Stimulated activated CD4-positive, alpha-beta T cell treated with anti-CD3 and anti-CD28 coated beads, Interleukin-2, amount 100 ng/mL, for 24 hours (primary cell): ENCODE measurements around the gene TMEM242.
"Not testable (repeated sequence)": the region's sequence is repeated elsewhere in the genome, so short reads cannot be mapped to it uniquely, and the experiment has no call there.

Experiments
- DNase-seq, 2 donors: peaks; one replicate each; pipeline ENCODE4 v3.0.0-alpha.2; 2020

Gene TMEM242

DNA sequence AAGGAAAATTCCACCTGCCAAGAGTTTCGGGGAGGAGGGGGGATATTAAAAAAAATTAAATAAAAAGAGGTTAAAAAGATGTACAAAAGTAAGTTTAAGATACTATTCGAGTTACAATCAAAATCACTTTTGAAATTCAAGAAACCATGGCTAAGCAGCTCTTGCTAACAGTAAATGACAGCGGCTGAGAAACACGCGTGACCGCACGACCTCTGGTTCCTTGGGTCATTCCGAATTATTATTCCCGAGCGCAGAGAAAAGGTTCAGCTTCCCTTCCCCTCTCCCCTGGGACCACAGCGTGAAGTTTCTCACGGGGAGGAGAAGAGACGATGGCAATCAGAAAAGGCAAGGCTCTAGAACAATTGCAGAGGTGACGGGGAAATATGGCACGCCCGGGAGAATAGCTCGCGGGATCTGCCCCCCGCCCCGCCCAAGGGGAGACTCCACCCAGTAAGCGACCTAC is 496 bp downstream of the TMEM242 start:
- peak in 1 of 2 donors; percentile 87 for DNase-seq

DNA sequence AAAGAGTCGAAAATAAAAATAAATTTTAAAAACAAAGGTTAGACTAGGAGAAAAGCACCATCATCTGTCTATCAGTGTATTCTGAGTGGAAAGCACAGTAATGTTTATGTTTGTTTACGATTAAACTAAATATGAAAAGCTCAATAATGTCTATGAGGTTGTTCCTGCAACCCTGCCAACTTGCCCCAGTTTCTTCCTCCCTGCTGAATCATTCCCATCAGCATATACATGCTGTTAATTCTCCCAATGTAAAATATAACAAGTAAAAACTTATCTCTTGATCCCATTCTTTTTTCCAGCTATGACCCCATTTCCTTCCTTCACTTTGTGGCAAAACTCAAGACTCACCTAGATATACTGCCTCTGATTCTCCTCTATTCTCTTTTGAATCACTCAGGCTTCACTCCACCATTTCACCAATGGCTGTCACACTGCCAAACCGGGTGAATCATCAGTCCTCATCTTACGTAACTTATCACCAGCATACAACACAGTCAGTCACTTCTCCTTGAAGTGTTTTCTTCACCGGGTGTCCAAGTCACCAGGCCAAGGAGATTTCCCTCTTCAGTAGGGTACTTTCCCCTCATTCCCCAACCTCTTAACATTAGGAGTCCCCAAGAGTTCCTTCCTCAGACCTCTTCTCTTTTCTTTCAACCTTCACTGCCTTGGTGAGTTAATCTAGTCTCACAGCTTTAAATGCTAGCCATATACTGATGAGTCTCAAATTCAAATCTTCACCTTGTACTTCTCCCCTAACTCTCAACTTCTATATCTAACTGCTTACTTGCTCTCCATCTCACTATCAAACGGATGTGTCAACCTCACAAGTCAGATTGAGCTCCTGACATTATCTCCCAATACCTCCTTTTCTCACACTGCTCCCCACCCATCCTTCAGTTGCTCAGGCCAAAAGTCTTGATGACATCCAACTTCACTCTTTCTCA is 6.2 kb downstream of the TMEM242 start:
- DNase-seq: peak; percentile 20 to 31

DNA sequence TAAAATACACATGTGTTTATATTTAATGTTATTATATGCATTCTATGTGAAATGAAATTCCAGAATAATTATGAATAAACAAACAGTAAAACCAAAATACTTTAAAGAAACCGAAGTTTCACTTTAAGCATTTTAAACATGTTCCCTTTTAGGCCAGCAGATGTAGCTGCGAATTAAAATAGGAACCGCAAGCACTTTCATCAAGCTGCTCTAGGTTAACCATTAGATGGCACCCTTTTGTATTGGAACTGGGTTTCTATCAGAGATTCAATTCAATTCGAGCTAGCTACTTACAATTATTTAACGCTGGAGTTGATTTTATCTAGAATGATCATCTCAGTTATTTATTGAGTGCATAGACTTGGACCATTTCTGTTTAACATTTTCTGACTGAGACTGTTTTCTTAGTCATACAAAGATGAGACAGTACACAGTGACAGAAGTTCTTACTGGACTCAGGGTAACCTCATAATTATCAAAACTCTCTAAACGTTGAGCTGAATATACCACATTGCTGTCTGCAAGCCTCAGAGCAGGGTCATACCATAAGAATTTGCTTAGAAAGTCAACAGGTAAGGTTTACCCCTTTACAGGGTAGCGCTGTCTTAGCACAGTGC is 8.5 kb downstream of the TMEM242 start:
- DNase-seq: no peak

DNA sequence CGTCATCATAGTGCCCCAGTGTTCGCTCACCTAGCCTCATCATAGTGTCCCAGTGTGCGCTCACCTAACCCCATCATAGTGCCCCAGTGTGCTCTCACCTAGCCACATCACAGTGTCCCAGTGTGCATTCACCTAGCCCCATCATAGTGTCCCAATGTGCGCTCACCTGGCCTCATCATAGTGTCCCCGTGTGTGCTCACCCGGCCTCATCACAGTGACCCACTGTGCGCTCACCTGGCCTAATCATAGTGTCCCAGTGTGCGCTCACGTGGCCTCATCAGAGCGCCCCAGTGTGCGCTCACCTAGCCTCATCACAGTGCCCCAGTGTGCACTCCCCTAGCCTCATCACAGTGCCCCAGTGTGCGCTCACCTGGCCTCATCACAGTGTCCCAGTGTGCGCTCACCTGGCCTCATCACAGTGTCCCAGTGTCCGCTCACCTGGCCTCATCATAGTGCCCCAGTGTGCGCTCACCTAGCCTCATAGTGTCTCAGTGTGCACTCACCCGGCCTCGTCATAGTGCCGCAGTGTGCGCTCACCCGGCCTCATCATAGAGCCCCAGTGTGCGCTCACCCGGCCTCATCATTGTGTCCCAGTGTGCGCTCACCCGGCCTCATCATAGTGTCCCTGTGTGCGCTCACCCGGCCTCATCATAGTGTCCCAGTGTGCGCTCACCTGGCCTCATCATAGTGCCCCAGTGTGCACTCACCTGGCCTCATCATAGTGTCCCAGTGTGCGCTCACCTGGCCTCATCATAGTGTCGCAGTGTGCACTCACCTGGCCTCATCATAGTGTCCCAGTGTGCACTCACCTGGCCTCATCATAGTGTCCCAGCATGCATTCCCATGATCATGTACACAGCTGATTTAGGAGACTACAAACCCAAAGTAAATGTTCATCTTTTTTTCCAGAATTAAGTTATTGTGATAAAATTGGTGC is 9.5 kb downstream of the TMEM242 start:
- no peak for DNase-seq

DNA sequence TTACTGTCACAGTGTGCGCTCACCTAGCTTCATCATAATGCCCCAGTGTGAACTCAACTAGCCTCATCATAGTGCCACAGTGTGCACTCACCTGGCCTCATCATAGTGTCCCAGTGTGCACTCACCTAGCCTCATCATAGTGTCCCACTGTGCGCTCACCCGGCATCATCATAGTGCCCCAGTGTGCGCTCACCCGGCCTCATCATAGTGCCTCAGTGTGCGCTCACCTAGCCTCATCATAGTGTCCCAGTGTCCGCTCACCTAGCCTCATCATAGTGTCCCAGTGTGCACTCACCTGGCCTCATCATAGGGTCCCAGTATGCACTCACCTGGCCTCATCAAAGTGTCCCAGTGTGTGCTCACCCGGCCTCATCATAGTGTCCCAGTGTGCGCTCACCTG is 10.6 kb downstream of the TMEM242 start:
- DNase-seq: no peak

DNA sequence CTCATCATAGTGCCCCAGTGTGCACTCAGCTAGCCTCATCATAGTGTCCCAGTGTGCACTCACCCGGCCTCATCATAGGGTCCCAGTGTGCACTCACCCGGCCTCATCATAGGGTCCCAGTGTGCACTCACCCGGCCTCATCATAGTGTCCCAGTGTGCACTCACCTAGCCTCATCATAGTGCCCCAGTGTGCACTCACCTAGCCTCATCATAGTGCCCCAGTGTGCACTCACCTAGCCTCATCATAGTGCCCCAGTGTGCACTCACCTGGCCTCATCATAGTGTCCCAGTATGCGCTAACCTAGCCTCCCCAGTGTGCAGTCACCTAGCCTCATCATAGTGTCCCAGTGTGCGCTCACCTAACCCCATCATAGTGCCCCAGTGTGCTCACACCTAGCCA is 12.6 kb downstream of the TMEM242 start:
- DNase-seq: not testable (repeated sequence)

DNA sequence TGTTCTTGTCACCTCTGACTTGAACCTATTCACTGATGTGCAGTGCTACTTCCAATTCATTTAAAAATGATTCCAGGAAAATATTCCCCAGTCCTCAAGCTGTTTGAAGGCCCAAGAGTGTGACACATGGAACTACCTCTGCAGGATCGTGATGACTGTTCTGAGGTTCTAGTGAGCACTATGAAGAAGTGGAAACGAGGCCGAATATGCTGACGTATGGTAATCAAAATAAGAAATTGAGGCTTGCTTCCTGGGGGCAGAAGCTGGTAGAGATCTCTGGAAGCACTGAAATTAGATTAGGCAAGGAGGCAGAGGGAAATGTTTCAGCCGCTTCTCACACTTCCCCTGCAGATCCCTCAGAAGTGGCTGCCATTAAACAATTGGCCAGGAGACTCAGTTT is 15.7 kb downstream of the TMEM242 start:
- no peak for DNase-seq

DNA sequence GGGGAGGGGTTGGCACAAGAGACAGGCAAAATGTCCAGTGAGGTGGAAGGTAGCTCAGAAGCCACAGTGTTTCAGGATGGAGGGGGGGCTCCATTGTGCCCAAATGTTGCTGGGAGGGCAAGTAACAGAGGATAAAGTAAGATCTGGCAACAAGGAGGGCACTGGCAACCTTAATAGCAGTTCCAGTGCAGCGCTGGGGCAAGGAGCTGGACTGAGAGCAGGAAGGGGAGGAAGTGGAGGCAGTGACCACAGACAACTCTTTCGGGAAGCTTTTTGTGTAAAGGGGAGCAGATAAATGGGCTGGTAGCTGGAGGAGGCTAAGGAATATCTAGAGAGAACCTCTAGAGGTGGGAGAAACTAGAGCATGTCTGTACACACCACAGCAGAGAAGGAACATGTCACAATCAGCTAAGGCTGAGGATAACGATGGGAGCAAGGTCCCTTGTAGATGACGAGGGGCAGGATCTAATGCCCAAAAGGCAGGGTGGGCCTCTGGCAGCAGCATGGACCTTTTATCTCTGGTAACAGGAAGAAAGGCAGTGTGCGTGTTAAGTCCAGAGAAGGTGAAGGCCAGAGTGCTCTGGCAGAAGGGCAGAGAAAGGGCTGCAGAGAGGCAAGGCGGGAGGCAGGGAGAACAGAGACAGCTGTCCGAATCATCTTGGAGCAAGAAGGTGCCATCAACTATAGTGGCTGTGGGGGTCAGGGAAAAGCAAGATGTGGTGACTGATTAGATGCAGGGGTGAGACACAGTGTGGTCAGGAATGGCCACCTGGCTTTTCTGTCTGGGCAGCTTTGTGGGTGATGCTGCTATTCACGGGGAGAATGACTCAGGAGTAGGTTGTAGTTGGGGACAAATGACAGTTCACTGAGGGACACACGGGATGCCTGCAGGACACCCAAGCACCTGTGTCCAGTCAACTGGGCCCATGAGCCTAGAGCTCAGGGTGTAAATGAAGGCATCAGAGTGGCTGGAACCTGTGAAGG is 17.4 kb downstream of the TMEM242 start:
- no peak for DNase-seq

DNA sequence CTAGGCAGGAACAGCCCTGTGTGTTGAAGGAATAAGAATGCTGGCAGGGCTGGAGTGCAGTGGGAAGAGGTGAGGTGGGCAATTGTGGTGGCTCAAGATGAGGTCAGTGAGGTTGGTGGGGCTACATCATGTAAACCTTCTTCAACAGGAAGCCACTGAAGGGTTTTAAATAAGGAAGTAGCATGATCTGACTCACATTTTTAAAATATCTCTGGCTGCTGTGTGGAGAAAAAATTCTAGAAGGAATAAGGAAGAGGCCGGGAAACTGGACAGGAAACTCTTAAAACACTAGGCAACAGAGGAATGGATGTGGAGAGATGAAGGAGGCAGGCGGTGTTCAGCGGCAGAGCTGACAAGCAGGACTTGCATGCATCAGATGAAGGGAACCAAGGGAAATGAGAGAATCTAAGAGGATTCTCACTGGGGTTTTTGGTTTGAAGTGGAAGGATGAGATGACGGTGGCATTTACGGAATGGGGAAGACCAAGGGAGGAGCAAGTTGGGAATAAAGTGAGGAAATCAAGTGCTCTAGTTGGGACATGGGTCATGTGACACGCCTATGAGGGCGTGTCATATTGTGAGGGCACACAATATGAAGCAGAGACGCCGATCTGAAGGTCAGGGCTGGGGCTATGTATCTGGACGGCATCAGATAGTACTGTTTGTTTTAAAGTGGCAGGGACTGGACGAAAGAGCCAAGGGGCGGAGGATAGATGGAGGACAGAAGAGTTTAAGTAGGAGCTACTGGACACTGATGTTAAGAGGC is 18.2 kb downstream of the TMEM242 start:
- DNase-seq: no peak

DNA sequence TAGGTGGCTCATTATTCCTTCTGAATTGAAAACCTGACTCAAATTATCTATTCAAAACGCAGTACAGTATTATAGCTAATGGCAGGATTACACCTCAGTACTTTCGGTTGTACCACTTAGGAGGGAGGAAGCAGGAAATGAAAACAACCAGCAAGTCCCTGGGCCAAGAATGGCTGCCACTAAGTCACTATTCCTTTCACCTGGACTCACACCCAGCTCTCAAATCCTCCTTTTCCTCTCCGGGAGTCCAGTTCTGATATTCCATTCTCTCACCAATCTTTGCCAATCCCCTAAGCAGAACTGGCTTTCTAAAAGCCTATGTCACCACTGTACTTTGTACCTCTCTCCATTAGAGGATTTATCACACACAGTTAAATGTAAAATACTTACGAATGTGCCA is 20.6 kb downstream of the TMEM242 start:
- DNase-seq: no peak

DNA sequence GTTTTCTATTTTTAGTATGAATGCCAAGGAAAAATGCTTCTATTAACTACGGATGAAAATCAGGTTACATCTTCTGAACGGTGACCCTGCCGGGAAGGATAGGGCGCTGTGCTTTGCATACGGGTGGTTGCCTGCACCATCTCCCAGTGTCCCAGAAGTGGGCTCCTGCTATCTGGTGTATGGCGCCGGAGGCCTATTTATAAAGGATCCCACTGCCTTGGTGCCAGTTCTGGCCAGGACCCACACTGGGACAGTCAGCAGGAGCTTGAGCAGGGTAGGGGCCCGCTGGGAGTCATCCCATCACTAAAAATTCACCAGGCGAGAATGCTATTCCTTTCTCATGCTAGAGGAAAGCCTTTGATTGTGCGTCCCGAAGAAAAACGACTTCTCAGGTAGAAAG is 22.9 kb downstream of the TMEM242 start:
- no peak for DNase-seq

DNA sequence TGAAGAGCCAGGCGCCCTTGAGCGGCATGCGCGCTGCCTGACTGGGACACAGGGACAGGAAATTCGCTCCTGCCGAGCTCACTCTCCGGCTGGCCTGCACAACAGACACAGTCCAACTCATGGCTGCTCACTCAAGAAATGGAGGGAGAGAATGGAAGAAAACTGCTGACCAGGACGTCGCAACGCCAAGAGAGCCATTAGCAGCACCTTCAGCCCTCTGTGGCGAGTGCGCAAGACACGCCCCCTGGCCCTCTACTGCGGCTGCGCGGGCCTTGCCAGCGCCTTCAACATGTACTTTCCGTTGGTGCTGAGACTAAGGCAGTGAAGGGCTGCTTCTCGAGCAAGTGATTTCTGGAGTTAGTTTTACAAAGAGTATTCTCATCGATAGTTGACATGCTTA is 23.3 kb downstream of the TMEM242 start:
- no peak for DNase-seq

DNA sequence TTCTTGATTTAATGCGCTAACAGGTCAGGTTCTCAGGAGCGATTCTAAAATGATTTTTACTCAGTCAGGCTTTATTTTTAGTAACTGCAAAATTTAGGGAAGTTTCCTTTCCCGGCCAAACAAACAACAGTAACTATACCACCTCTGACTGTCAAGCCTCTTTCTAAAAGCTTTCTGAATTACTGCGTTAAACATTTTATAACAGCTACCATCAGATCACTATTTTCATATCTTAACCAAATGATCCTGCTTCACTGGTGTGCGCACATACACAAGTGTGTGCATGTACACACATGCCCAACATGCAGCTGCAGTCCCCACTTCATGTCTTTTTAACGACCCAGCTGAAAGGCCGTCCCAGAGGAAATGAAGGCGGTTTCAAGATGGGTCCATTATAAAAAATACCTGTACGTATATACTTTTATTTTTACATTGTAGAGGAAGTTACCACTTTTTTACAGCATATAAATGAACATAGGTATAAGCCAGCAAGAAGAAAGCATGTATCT is 25.0 kb downstream of the TMEM242 start:
- no peak for DNase-seq

DNA sequence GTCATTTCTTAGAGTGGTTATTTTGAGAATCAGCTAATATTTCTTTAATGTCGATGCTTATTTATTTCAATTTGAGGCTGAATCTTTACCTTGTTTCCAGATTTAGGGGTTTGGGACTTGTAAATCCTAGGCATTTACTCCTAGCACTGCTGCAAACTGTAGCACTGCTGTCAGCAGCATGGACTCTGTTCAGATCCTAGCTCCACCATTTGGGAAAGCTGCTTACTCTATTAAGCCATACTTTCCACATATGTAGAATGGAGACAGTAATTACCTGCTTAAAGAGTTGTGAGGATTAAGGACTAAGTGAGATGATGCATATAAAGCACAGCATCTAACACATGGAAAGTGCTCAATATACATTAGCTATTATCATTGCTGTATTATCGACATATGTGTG is 28.7 kb downstream of the TMEM242 start:
- DNase-seq: no peak

DNA sequence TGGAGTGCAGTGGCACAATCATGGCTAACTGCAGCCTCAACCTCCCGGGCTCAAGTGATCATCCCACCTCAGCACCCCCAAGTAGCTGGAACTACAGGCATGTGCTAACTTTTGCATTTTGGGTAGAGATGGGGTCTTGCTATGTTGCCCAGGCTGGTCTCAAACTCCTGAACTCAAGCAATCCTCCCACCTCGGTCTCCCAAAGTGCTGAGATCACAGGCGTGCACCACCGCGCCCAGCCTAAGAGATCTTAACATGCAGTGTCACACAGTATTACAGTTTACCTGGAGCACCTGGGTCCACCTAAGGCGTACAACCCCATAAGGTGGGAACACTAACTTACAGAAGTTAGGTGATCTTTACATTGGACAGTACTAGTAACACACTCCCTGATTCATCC is 29.5 kb downstream of the TMEM242 start:
- no peak for DNase-seq

DNA sequence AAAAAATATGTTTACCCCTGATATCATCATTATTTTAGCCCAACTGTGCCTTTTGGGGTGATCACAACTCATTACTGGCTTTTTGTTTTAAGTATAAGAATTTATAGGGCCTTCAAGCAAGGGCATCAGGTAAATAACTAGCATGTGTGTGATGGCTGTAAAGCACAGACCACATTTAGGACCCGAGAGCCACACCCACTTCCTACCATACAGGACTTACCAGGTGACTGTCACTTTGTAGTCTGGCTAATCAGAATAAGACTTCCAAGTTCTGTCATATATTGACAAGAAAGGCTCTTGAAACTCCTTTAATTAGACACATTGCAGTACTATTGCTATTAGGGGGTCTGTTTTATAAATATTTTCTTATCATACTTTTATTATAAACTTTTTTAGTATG is 31.1 kb downstream of the TMEM242 start:
- no peak for DNase-seq

DNA sequence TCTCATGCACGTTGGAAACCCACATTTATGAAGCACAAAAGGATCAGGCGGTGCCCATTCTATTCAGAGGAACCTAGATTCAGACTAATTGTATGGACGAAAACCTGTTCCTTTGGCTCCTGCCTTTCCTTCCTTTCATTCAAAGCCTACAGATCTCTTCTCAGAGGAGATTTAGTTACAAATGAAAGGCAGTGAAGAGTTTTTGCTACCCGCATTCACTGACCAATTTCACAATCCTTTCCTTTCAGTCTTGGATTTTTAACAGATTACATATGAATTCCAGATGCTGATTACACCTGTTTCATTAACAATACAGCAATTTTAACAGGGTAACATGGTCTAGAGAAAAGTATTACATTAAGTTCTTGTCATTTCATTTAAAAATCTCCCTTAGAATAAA is 32.0 kb downstream of the TMEM242 start:
- no peak for DNase-seq

DNA sequence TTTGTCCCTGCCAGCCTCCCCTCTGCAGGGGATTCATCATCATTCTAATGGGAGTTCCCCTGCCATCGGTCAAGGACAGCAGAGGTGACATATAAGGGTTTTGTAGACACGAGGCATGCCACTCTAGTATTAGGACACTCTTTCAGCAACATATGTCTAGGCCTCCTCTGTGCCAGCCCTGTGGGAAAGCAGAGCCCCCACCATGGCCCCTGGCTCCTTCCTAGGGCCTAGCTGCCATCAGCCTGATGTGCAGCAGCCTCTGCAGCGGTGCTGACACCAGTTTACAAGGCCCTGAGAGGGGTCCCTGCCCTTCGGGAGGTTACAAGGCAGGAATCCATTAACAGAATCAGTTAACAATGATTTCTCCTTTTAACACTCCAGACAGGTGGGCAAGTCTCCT is 32.5 kb downstream of the TMEM242 start:
- DNase-seq: no peak

DNA sequence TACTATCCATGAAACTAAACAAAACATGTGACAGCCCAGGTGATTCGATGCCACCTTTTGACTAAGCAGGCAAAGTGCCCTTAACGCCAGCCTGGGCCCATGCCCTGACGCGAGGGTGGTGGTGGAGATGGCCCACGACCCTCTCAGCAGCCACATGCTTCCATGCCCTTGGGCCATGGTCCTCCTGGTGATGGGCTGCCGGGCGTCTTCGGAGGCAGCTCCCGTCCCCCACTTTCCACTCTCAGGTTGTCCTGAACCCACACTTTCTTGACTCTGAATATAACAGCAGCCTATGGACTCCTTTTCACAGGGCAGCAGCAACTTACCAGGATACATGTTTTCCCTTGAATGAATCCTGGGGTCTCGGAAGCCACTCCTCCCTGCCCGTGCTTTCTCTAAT is 33.6 kb downstream of the TMEM242 start:
- no peak for DNase-seq

DNA sequence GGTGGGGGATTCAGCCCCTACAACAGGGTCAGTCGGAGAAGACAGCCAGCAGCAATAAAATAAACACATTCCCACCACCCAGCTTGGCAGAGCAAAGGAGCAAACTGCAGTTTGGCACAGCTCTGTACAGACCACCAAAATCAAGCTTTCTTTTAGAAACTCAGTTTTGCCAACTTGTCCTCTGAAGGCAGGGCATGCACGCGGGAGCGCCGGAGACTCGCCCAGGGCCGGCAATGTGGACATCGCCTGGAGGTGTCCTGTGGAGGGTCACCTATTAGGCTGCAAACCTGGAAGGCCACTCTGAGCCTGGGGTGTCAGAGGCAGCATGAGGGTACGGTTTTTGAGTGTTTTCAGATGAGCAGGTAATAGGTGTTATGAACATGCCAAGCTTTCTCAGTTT is 34.7 kb downstream of the TMEM242 start:
- DNase-seq: no peak

DNA sequence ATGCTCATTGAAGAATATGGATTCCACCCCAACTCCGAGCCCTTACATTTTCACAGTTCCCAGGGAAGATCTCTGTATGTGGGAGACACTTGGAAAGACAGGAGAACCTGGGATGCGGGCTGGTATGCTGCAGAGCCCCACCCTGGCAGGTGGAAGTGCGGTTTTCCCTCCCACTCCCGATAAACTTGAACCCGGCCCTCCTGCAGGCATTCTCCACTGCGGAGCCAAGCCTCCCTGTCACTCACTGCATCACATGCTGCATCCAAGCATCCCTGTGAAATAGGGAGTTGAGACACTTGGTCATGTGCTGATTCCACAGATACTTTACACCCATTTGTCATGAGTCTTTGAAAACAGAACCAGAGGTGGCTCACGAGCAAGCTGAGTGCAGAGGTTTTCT is 35.4 kb downstream of the TMEM242 start:
- DNase-seq: no peak
